ENCODE results near the gene KIF4B. TPM values are rescaled to one million over a fixed set of nuclear protein-coding genes. Genes with fewer than 3 reads are reported as not detected.

Gene KIF4B
- total RNA-seq, 1 experiment from 2014 or later = 0.07 TPM

GRCh38 chr5:155066886-155067595 is 53.5 kb downstream of the KIF4B start:
- H3K23ac ChIP-seq (ENCODE audit: insufficient read length, low read depth, low read length) = no peak overlapping the region
- no peak overlapping the region for H2AFZ ChIP-seq (ENCODE audit: low read length)
- no peak overlapping the region for H2BK12ac ChIP-seq (ENCODE audit: insufficient read length, low read depth, low read length)
- no peaks in the 10 kb centered on the region for H3K79me2 ChIP-seq (ENCODE audit: insufficient read depth, low read length)
- no peak overlapping the region for H3K27ac Mint-ChIP-seq
- H3K27me3 ChIP-seq (ENCODE audit: insufficient read depth, low read length) = no peaks in the 10 kb centered on the region
- WGBS (ENCODE audit: extremely low coverage, insufficient read length, low lambda C conversion rate) = no CpG with 5 or more reads among the region's 9 CpGs
- DNase-seq = no peak
- no peak overlapping the region for H2BK5ac ChIP-seq (ENCODE audit: insufficient read length, low read length)
- H3K4ac ChIP-seq (ENCODE audit: low read depth, low read length) = no peak overlapping the region
- H2AK5ac ChIP-seq (ENCODE audit: insufficient read length, low read length) = no peak overlapping the region
- H4K91ac ChIP-seq (ENCODE audit: insufficient read length, low read depth, low read length) = no peak overlapping the region
- no peak overlapping the region for H2BK120ac ChIP-seq (ENCODE audit: low read depth, low read length, poor library complexity, severe bottlenecking)
- no peak overlapping the region for H4K5ac ChIP-seq (ENCODE audit: insufficient read length, low read depth, low read length)
- H3T11ph ChIP-seq (ENCODE audit: low read length) = no peak overlapping the region
- no peak overlapping the region for H3K27ac ChIP-seq (ENCODE audit: insufficient read length, low read depth, low read length)
- H3K36me3 Mint-ChIP-seq (ENCODE audit: insufficient read depth in 1 of 3, low read depth in 3 of 3) = peaks cover 0 to 5% (median 2%) of the 10 kb centered on the region in 3 experiments; a peak in 1 of 7 replicates
- H3K14ac ChIP-seq (ENCODE audit: insufficient read depth, low read length) = no peak overlapping the region
- H4K20me1 ChIP-seq (ENCODE audit: control insufficient read depth, insufficient read depth, insufficient read length) = no peaks in the 10 kb centered on the region
- H3K4me3 Mint-ChIP-seq = no peak overlapping the region
- no peaks in the 10 kb centered on the region for H3K79me1 ChIP-seq (ENCODE audit: insufficient read depth, low read depth, low read length, poor library complexity, severe bottlenecking)
- H3K23me2 ChIP-seq (ENCODE audit: insufficient read length, low read depth, low read length, poor library complexity, severe bottlenecking) = no peaks in the 10 kb centered on the region
- H3K9me3 ChIP-seq (ENCODE audit: control insufficient read depth, low read depth, low read length) = no peaks in the 10 kb centered on the region
- no peaks in the 10 kb centered on the region; a peak in 1 of 5 replicates for H3K9me3 Mint-ChIP-seq
- no peak overlapping the region for H3K56ac ChIP-seq (ENCODE audit: insufficient read length, low read depth, low read length)
- no peak overlapping the region for H3K18ac ChIP-seq (ENCODE audit: insufficient read length, low read depth, low read length)
- no peak overlapping the region for H3K4me2 ChIP-seq (ENCODE audit: insufficient read depth, insufficient read length, low read length)
- H4K8ac ChIP-seq (replicated peaks; ENCODE audit: insufficient read length, low read depth, low read length) = no peak overlapping the region
- H3K27me3 Mint-ChIP-seq (ENCODE audit: low read depth) = no peaks in the 10 kb centered on the region
- H3K4me1 ChIP-seq (ENCODE audit: insufficient read depth, low read length) = no peaks in the 10 kb centered on the region
- no peak overlapping the region for H3K9ac ChIP-seq (ENCODE audit: extremely low read depth, insufficient read length, low read length)
- H2BK15ac ChIP-seq (ENCODE audit: low read depth, low read length) = no peak overlapping the region
- TF ChIP-seq, protein P1, sequence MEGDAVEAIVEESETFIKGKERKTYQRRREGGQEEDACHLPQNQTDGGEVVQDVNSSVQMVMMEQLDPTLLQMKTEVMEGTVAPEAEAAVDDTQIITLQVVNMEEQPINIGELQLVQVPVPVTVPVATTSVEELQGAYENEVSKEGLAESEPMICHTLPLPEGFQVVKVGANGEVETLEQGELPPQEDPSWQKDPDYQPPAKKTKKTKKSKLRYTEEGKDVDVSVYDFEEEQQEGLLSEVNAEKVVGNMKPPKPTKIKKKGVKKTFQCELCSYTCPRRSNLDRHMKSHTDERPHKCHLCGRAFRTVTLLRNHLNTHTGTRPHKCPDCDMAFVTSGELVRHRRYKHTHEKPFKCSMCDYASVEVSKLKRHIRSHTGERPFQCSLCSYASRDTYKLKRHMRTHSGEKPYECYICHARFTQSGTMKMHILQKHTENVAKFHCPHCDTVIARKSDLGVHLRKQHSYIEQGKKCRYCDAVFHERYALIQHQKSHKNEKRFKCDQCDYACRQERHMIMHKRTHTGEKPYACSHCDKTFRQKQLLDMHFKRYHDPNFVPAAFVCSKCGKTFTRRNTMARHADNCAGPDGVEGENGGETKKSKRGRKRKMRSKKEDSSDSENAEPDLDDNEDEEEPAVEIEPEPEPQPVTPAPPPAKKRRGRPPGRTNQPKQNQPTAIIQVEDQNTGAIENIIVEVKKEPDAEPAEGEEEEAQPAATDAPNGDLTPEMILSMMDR (conservative IDR thresholded peaks at IDR 0.05) = no peak
- no peak overlapping the region for H2BK20ac ChIP-seq (ENCODE audit: low read depth, low read length, poor library complexity, severe bottlenecking)
- H3K4me1 Mint-ChIP-seq = no peaks in the 10 kb centered on the region; a peak in 1 of 4 replicates

Other genes starting within 250 kb of the KIF4B start
- 3.0 and 3.2 TPM in 2 replicates for gene FAXDC2, start 163.2 kb upstream of the KIF4B start, total RNA-seq (2021)
- 44.3 and 45.6 TPM in 2 replicates for gene CNOT8, start 155.1 kb upstream of the KIF4B start, total RNA-seq (2021)
- 34.2 and 35.8 TPM in 2 replicates for gene GEMIN5, start 75.5 kb upstream of the KIF4B start, total RNA-seq (2021)
- gene MRPL22, start 72.7 kb upstream of the KIF4B start, total RNA-seq (2021) = 74.3 and 77.2 TPM in 2 replicates

Measured in H9 (cell line).